HG03469 (cell line): Measurements from ENCODE around the gene RNASET2.

Experiments used
- ATAC-seq: cut with Tn5 transposase; IDR thresholded peaks from one replicate; pipeline ENCODE4 v1.9.1; 2021; ENCODE audit warnings: mild to moderate bottlenecking, moderate library complexity, moderate number of reproducible peaks; ENCODE audit not compliant: unreplicated experiment

Gene RNASET2, protein sequence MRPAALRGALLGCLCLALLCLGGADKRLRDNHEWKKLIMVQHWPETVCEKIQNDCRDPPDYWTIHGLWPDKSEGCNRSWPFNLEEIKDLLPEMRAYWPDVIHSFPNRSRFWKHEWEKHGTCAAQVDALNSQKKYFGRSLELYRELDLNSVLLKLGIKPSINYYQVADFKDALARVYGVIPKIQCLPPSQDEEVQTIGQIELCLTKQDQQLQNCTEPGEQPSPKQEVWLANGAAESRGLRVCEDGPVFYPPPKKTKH

DNA sequence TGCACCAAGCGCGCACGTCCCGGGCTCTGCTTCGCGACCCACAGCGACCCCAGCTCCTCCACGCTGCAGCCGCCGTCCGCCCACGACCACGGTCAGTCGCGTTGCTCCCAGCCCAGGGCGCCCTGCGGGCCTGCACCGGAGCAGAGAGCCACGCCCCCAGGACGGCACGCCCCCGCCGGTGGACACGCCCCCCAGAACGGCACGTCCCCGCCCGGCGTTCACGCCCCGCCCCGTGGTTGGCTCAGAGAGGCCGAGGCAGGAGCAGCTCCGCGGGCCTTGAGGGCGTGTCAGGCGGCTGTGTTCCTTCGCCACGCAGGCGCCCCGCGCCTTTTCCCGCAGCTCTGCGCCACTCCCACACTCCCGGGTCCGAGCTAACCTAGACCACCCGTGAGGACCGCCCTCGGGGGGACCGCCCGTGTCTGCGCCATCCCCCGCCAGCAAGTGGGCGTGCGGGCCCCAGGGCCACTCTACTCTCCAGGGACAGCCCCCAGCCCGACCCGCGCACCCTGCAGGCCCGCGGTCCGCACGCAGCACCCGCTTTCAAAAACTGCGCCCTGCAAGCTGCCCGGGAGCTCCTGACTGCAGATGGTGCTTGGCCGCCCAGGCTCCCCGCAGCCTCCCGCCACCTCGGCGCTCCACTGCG lies at the start of gene RNASET2:
TSS of gene RNASET2 (minus strand) at position 107 of the 643 bp plus-strand sequence. CDS start 368 bp downstream, outside the sequence.
- ATAC-seq = peak; percentile 50

GRCh38 chr6:167005350-167006159 lies 49.2 kb upstream of the RNASET2 start:
- no peak for ATAC-seq

GRCh38 chr6:167000759-167001158 lies 44.4 kb upstream of the RNASET2 start:
- no peak for ATAC-seq

DNA sequence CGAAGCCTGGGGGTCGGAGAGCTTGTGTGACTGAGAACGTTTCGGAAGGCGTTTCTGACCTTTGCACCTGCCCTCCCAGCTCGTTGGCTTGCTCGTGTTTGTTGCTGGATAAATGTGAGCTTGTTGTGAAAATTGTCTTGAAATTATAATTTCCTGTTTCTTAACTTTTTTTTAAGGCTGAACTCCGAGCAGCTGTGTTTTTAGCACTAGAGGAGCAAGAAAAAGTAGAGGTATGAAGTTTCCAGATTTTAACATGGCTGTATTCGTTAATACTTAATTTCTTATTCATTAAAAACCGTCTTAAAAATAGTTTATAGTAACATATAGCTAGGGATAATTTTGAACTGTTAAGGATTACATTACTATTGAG lies 43.5 kb upstream of the RNASET2 start:
- no peak for ATAC-seq

GRCh38 chr6:166999145-166999883 lies 43.0 kb upstream of the RNASET2 start, which contains the start of gene CEP43:
Gene CEP43, plus strand, starts transcription at chr6:166999397. Its CDS starts 16 bp downstream, at chr6:166999413.
- peak; percentile 80 for ATAC-seq

DNA sequence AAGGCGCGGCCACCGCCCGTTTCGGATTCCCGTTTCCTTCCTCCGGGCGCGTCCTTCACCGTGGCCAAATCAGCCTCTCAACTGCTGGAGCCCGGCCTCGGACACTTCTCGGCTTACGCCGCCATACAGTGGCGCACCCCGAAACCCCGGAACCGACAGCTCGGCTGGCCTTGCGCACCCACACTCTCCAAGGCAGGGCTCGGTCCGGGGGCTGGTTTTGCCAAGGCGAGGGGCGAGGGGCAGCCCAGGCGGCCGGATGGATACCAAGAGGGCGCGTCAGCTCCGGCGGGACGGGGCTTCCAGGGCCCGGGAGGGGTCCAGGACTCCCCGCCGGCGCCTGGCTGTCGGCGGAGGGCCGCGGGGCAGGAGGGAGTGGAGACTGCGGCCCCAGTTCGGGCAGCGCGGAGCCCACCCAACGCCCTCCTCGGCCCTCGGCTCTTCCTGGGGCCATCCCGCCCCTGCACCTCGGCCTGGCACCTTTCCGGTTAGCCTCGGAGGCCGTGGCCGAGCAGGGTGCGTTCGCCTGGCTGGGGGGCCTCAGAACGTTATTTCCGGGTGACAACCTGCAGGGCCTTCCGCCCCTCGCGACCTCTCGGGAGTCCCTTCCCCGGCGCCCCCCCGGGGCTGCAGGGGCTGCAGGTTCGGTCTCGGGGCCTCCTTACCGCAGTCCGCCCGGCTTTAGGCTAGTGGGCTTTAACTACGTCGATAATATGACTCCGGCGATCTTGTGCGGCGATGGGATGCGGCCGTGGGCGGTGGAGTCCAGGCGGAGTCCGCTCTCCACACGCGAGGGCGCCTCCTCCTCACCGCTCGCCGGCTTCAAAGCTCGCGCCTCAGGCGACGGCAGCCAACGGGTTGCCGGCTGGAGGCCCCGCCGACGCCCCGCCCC lies 42.1 kb upstream of the RNASET2 start:
- ATAC-seq = peak; percentile 6

DNA sequence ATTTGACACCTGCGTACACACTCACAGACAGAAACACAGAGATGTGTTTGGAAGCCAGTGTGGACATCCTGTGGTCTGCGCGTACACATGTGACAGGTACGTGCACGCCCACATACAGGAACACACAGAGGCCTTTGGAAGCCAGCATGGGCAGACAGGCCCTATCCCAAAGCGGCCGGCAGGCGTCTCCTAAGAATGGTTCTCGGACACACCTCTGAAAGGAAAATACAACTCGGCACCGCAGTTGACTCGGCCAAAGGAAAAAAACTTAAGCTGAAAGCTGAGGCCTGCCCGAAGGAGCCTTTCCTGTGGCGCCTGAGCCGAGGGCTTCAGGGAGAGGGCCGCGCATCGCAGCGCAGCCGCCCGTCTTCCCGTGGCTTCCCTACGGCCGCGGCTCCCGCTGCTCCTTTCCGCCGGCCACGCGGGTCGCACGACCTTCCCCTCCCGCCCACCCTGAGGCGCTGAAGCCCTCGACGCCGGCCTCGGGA lies 41.5 kb upstream of the RNASET2 start:
- peak; percentile 19 for ATAC-seq

GRCh38 chr6:166997348-166997747 lies 41.0 kb upstream of the RNASET2 start:
- no peak for ATAC-seq

- ATAC-seq = no peak
Observed at GRCh38 chr6:166996406-166996805, 40.1 kb upstream of the RNASET2 start.

- ATAC-seq = peak; percentile 61
Observed at GRCh38 chr6:166989427-166990032, 33.2 kb upstream of the RNASET2 start.

GRCh38 chr6:166988674-166989201 lies 32.4 kb upstream of the RNASET2 start:
- ATAC-seq = no peak

DNA sequence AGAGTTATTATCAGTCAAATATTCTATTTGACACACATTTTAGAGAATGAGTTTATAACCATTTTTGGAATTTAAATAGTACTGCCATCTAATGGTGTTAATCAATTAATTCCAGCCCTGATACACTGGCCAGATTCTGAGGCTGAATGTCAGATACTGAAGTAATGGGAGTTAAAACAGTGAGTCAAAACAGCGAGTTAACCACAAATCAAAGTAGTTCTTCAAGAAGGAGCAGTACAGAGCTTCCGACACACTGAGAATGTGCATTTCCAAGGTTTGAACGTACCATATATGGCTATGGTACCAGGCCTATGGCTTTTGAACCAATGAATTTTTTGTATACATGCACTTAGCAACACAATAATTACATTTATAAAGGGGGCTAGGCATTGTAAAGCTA lies 31.6 kb upstream of the RNASET2 start:
- ATAC-seq = no peak

GRCh38 chr6:166987448-166987847 lies 31.1 kb upstream of the RNASET2 start:
- no peak for ATAC-seq

GRCh38 chr6:166980738-166981137 lies 24.4 kb upstream of the RNASET2 start:
- no peak for ATAC-seq

GRCh38 chr6:166977621-166978525 lies 21.5 kb upstream of the RNASET2 start:
- ATAC-seq = no peak

DNA sequence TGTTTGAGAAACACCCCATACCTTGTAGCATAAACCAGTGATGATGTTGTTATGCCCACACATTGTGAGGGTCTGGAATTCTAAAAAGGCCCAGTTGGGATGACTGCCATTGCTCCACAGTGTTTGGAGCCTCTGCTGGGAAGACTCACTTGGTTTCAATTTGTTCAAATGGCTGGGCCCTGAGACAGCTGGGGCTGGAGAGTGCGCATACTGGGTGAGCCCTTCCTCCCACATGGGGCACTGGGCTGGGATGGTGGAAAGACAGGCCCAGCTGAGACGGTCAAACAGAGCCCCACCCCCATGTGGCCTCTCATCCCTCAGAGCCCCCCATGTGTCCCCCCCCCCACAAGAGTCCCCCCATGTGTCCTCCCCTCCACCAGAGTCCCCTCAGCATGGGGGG lies 20.3 kb upstream of the RNASET2 start:
- no peak for ATAC-seq

GRCh38 chr6:166972101-166972500 lies 15.8 kb upstream of the RNASET2 start:
- ATAC-seq = no peak

DNA sequence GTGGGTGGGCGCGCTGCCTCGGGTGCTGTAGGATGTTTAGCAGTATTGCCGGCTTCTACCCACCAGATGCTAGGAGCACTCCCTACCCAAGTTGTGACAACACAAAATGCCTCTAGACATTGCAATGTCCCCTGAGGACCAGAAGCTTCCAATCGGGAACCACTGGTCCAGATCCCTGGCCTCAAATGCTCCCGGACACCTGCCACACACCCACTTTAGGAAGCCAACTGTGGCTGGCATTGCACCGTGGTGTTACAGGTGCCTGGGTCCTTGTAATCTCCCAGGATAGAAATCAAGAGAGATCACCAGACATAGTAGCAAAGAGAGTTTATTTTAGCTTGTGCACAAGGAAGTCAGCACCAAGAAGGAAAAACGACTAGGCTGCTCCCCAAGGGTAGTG lies 14.9 kb upstream of the RNASET2 start:
- no peak for ATAC-seq
